Tibial nerve (tissue), 3 donors: ENCODE results near the gene MAML3.

ENCODE experiments used
- POLR2A ChIP-seq, 2 donors: fragments of 450-650 bp; IDR thresholded peaks; one replicate each; pipeline ENCODE4 v1.6.1; 2017; ENCODE audit warnings: antibody characterized with exemption in 2 of 2, mild to moderate bottlenecking in 2 of 2, moderate library complexity in 2 of 2
- TF ChIP-seq, protein P1 (sequence below), 5 experiments: fragments of 200-600 bp in 3 of 5; fragments of 450-650 bp in 2 of 5; sonication (generic) in 3 of 5; IDR thresholded peaks; one replicate each; pipeline ENCODE4 v1.5.1; 2016 to 2019; ENCODE audit warnings: antibody characterized with exemption in 5 of 5, mild to moderate bottlenecking in 3 of 5, moderate library complexity in 2 of 5

DNA sequence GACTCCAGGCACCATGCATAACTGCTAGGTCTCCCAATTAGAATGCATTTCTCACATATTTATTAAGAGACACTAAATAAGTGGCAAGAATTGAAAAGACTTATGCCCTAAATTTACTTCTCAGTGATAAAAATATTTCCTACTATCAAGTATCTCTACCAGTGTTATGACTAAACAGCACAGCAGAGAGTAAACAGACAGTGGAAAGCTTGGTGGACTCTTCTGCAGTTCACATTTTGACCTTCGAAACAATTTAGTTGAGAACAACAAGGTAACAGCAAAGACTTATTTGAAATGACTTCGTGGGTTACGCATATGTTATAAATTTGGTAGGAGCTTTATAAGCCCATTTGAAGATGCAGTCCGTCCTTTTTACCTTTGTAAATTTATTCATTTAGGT lies 16.3 kb upstream of the MAML3 start:
- TF ChIP-seq, protein P1, sequence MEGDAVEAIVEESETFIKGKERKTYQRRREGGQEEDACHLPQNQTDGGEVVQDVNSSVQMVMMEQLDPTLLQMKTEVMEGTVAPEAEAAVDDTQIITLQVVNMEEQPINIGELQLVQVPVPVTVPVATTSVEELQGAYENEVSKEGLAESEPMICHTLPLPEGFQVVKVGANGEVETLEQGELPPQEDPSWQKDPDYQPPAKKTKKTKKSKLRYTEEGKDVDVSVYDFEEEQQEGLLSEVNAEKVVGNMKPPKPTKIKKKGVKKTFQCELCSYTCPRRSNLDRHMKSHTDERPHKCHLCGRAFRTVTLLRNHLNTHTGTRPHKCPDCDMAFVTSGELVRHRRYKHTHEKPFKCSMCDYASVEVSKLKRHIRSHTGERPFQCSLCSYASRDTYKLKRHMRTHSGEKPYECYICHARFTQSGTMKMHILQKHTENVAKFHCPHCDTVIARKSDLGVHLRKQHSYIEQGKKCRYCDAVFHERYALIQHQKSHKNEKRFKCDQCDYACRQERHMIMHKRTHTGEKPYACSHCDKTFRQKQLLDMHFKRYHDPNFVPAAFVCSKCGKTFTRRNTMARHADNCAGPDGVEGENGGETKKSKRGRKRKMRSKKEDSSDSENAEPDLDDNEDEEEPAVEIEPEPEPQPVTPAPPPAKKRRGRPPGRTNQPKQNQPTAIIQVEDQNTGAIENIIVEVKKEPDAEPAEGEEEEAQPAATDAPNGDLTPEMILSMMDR (IDR thresholded peaks at IDR 0.05): no peak
- no peak for TF ChIP-seq POLR2A (IDR thresholded peaks at IDR 0.05)
